Dermis microvascular lymphatic vessel endothelial cell (primary cell): Measurements from ENCODE around the gene SGCE. TPM values are rescaled to one million over a fixed set of nuclear protein-coding genes. Genes with fewer than 3 reads are reported as not detected.

Experiments
- DNase-seq, 2 donors: peaks; one replicate each; pipeline versions ENCODE4 v3.0.0 to v3.0.0-alpha.2; 2010; ENCODE audit warnings: low read depth in 2 of 2
- total RNA-seq: library from RNA; depleted of rRNA; stranded (reverse); fragments of >200 nt; gene quantifications from 2 replicates; pipeline ENCODE4 v1.2.1, GENCODE V29; 2014

Gene SGCE
- total RNA-seq, 1 donor from 2014 or later = 59.6 TPM

GRCh38 chr7:94658826-94659225 is 2.9 kb upstream of the SGCE start:
- no peak for DNase-seq

DNA sequence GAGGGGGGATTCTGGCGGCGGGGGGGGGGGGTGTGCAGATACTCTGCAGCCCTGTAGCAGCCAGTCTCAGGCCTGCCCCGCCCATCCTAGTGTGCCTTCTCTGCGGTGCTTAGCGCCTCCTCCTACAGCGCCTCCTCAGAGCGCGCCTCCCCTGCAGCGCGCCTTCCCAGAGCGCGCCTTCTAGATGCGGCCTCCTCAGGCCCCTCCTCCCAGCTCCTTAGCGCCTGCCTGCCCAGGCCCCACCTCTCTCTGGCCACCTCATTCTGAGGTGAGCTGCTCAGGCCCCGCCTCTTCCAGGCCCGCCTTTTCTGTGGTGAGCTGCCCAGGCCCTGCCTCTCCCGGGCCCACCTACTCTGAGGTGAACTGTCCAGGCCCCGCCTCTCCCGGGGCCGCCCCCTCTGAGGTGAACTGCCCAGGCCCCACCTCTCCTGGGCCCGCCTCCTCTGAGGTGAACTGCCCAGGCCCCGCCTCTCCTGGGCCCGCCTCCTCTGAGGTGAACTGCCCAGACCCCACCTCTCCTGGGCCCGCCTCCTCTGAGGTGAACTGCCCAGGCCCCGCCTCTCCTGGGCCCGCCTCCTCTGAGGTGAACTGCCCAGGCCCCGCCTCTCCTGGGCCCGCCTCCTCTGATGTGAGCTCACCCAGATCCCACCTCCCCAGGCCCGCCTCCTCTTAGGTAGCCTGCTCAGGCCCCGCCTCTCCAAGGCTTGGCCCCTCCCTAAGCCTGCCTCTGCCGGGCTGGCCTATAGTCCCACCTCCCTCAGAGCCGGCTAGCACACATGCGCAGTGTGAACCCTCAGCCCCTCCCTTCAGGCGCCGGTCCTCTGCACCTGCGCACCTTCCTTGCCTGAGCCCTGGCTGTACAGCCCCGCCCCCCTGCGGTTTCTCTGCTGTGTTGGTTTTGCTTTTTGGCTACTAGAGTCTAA is 2.1 kb upstream of the SGCE start:
- peak; percentile 90 to 96 for DNase-seq

- DNase-seq = peak in 1 of 2 donors; percentile 52
Observed at GRCh38 chr7:94656925-94657731, 1.2 kb upstream of the SGCE start.

DNA sequence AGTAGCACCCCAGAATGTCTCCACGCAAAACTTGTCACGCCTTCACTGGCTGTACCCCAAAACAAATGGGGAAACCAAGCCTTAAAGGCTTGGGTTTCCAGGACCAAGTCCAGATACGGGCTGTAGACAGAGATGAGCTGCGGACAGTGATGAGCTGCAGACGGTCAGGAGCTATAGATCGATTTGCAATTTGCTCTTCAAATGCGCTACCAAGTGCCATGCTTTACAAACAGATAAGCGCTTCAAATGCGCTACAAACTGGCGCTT is 658 bp upstream of the SGCE start:
- DNase-seq = no peak

GRCh38 chr7:94655126-94655847 is 646 bp downstream of the SGCE start:
- DNase-seq = peak in 1 of 2 donors; percentile 27

GRCh38 chr7:94654783-94655125 is 1.2 kb downstream of the SGCE start:
- DNase-seq = no peak

DNA sequence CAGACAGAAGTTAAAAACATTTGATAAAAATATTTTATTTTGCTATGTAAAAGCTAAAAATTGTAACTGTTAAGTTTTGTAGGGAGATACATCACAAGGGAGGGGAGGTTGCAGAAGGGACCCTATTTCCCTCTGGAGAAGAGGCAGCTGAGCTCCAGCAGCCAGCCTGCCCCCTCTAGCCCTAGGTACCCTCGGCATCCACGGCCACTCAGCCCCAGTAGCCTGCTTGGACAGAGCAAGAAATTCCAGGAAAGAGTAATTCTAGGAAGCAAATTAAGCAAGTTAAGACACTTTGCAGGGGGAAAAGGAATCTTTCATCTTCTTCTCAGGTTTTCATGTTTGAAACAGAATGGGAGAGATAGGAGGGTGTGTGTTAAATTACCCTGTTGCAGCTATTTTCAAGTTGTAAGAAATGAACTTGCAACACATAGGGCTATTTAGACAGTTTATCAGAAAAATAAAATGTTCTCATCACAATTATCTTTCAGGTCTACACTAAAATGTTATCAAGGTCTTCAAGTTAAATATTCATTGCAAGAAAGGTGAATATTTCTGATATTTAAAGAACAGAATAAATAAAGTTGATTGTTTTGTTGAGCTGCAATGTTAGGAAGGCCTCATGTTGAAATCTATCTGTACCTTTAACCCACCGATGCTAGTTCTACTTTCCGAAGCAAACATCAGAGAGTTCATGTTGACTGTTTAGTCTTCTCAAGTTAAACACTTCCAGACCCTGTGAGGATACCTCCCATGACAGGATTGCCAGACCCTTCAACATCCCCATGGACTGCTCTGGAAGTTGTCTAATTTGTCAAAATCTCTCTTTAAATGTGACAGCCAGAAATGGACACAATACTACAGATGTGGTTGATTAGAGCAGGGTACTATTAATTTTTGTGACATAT is 5.5 kb downstream of the SGCE start:
- no peak for DNase-seq

GRCh38 chr7:94649450-94649849 is 6.5 kb downstream of the SGCE start:
- DNase-seq = no peak

- no peak for DNase-seq
Observed at GRCh38 chr7:94648731-94649130, 7.2 kb downstream of the SGCE start.

DNA sequence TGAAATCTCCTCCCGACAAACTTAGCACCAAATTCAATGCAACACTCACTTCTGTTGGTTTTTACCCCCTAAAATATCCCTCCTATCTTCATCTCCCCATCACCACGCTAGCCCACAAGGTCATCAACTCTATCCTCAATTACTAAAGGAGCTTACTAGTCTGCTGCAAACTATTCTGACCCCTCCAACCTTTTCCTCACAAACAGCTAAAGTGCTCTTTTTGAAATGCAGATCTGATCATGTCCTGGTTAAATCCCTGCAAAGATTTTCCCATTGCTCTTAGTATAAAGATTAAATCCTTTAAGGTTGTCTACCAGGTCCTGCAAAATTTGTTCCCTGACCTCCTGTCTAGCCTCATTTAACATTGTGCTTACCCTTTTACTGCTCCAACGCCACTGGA is 8.6 kb downstream of the SGCE start:
- no peak for DNase-seq

GRCh38 chr7:94643771-94644545 is 12.0 kb downstream of the SGCE start:
- DNase-seq = no peak

DNA sequence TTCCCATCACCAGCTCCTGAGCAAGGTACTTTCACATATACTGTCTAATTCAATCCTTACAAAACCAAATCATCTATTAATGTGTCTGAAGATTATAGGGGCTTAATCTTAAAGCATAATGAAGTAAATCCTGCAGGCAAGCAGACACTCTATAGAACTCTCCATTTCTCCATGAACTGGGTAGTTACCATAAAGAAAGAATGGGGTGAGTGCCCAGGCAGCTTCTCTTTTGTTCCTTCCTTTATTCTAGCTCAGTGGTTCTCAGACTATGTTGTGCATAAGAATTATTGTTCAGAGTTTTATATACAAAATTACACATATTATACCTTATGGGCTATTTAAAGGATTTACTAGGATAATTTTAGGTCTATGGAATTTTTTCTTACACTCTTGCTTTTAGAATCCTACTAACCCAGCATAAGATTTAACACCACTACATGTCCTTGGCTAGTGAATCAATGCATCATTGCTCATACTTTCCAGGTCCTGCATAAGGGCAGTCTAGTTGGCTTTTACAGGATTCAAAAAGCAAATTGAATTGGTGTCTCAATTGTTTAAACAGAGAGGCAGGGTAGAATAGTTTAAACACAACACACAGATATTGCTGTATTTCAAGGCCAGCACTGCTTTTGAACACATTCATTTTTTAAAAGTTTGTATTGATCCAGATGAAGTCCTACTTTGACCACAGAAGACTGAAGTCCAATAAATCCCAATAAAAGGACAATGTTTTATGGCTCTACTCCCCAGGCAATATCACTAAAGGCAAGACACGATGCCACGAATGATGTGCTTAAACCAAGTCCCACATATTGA is 12.9 kb downstream of the SGCE start:
- no peak for DNase-seq

DNA sequence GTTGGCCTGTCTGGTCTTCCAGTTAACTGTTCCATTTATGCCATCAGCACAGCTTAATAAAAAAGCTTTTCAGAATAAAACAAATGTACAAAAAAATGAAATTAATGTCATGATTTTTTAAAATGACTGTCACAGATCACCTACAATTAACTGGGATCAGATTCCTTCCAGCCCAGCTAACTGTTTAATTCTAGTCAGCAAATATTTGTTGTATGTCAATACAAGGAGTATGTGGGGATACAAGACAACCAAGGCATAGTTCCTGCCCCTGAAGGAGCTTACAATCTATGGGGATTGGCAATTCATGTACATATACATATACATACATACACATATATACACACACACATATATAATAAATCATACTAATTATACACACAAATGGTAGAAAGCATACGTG is 16.5 kb downstream of the SGCE start:
- no peak for DNase-seq

- no peak for DNase-seq
Observed at GRCh38 chr7:94635687-94636086, 20.2 kb downstream of the SGCE start.

- DNase-seq = no peak
Observed at GRCh38 chr7:94634502-94634901, 21.4 kb downstream of the SGCE start.

DNA sequence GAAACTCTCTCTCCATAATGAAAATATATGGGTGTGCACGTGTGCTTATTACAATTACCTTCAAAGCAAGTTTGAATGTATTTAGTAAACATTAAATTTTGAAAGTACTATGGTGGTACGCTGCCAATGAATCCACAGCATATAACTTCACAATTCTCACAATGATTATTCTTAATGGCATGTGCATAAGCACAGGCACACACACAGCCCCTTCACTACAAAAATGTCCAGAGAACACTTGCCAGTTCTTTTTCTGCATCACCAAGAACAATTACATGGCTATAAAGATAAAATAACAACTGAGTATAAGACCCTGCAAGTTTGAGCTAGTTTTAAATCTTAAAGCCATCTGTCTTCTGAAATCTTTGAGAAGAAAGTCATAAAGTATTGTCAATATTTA is 22.2 kb downstream of the SGCE start:
- no peak for DNase-seq

DNA sequence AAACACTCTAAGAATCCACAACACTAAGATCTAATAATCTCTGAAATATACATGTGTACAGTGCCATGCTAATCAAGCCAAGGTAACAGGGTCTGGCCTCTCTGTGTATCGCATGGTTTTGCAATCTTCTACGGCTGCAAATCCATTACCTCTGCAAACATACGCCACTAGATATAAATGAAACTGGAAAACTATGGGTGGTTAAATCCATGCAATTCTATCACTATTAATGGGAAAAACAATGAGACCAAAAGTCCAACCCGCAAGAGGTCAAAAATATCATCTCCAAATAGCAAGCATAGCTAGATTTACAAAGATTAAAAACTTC is 23.0 kb downstream of the SGCE start:
- DNase-seq = no peak

GRCh38 chr7:94632338-94633013 is 23.5 kb downstream of the SGCE start:
- DNase-seq = peak; percentile 38 to 86

DNA sequence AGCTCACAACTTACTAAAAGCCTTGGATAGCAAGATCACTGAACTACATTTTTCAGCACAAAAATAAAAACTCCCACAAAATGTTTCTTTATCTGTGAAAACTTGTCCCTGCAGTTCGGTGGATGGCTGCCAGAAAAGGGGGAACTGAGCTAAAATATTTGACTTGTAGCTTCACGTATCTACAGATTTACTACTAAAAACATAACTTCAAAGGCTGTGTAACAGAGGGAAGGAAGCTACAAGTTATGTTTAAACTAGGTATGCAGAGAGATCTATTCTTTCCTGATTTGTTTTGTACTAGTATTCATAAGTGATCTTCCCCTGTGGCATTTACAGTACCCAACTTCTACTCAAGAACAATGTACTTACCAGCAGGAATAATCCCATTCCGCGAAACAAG is 25.1 kb downstream of the SGCE start:
- no peak for DNase-seq
